ENCODE results near the gene ZSWIM1. TPM values are rescaled to one million over a fixed set of nuclear protein-coding genes. Genes with fewer than 3 reads are reported as not detected.
A peak's percentile ranks its signal among the peaks of the same experiment; 100 is the strongest.

The ZSWIM1 gene
- total and polyA plus RNA-seq, 4 donors = 2.9 to 8.2 (median 4.3) TPM

DNA sequence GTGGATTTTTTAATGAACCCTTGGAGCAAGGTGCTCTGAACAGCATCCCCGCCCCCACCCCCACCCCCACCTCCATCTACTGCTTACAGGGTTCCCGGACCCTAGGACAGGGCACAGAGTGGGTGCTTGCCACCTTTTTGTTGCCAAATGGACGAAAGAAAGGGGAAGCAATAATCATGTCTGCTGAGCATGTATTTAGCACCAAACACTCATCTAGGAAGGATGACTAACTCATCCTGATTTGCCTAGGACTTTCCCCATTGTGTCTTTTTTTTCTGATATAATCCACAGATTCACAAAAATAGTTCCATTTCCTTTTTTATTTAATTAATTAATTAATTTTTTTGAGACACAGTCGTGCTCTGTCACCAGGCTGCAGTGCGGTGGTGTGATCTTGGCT lies 32.1 kb downstream of the ZSWIM1 start:
- whole genome bisulfite sequencing, 2 donors = 41 to 54% methylated on average over 5 of the region's 5 CpGs
- no peaks in the 10 kb centered on the region for H3K9me3 ChIP-seq (ENCODE audit: control insufficient read depth, low read length)
- no peaks in the 10 kb centered on the region for H3K4me1 ChIP-seq (ENCODE audit: control insufficient read depth in 1 of 2, insufficient read depth in 2 of 2, low read length in 2 of 2)
- no peak for DNase-seq
- H3K27me3 ChIP-seq (ENCODE audit: control insufficient read depth in 1 of 2, insufficient read depth in 2 of 2, low read length in 1 of 2) = no peaks in the 10 kb centered on the region
- H3K4me3 ChIP-seq (ENCODE audit: low read length in 2 of 2) = no peak overlapping the region
- intact Hi-C loops (cut with DNase I) = no loop called here
- no peak overlapping the region for H3K27ac ChIP-seq (ENCODE audit: low read depth in 1 of 2, low read length in 2 of 2)
- H3K36me3 ChIP-seq (ENCODE audit: control insufficient read depth in 1 of 2, insufficient read depth in 2 of 2, low read length in 1 of 2) = no peaks in the 10 kb centered on the region
- no peak for ATAC-seq (ENCODE audit: low FRiP score)

DNA sequence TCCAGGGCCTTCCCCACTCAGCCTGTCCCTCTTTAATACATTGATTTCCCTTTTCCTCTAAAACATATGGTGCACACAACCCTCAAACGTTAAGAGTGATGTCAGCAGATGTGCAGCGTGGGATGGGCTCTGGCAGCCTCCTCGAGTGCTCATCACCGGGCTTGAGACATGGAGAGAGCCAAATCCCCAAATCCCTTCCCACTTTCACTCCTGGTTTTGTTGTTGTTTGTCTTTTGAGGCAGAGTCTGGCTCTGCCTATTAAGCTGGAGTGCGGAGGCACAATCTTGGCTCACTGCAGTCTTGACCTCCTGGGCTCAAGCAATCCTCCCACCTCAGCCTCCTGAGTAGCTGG lies 36.7 kb downstream of the ZSWIM1 start:
- H3K27ac ChIP-seq (ENCODE audit: low read depth in 1 of 2, low read length in 2 of 2) = no peak overlapping the region
- no peaks in the 10 kb centered on the region for H3K4me1 ChIP-seq (ENCODE audit: control insufficient read depth in 1 of 2, insufficient read depth in 2 of 2, low read length in 2 of 2)
- DNase-seq = no peak
- no peak overlapping the region for H3K4me3 ChIP-seq (ENCODE audit: low read length in 2 of 2)
- H3K9me3 ChIP-seq (ENCODE audit: control insufficient read depth, low read length) = no peaks in the 10 kb centered on the region
- H3K27me3 ChIP-seq (ENCODE audit: control insufficient read depth in 1 of 2, insufficient read depth in 2 of 2, low read length in 1 of 2) = no peaks in the 10 kb centered on the region
- no peaks in the 10 kb centered on the region for H3K36me3 ChIP-seq (ENCODE audit: control insufficient read depth in 1 of 2, insufficient read depth in 2 of 2, low read length in 1 of 2)
- no peak for ATAC-seq (ENCODE audit: low FRiP score)
- intact Hi-C loops (cut with DNase I) = no loop called here
- WGBS, 2 donors = 62 to 69% methylated on average over 5 of the region's 5 CpGs

DNA sequence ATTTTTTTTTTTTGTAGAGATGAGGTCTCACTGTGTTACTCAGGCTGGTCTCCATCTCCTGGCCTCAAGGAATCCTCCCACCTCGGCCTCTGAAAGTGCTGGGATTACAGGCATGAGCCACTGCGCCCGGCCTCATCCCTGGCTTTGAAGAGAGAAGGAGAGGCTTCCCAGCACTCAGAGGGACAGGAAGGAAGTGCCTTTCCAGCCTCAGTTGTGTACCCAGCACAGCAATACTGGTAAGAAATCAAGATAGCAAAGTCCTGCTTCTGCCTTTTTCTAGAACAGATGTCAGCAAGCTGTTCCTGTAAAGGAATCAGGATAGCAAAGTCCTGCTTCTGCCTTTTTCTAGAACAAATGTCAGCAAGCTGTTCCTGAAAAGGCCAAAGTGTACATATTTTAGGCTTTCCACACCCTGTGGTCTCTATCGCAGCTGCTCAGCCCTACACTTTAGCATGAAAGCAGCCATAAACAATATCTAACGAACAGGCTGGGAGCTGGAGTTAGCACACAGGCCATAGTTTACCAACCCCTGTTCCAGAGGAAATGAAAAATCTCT lies 37.2 kb downstream of the ZSWIM1 start:
- ATAC-seq (ENCODE audit: low FRiP score) (no peak), DNase-seq (no peak)
- H3K4me1 ChIP-seq (ENCODE audit: control insufficient read depth in 1 of 2, insufficient read depth in 2 of 2, low read length in 2 of 2) = no peaks in the 10 kb centered on the region
- no peaks in the 10 kb centered on the region for H3K36me3 ChIP-seq (ENCODE audit: control insufficient read depth in 1 of 2, insufficient read depth in 2 of 2, low read length in 1 of 2)
- no peak overlapping the region for H3K27ac ChIP-seq (ENCODE audit: low read depth in 1 of 2, low read length in 2 of 2)
- intact Hi-C loops (cut with DNase I) = no loop called here
- H3K9me3 ChIP-seq (ENCODE audit: control insufficient read depth, low read length) = no peaks in the 10 kb centered on the region
- H3K4me3 ChIP-seq (ENCODE audit: low read length in 2 of 2) = no peak overlapping the region
- WGBS, 2 donors = 78 to 80% methylated on average over 5 of the region's 5 CpGs
- no peaks in the 10 kb centered on the region for H3K27me3 ChIP-seq (ENCODE audit: control insufficient read depth in 1 of 2, insufficient read depth in 2 of 2, low read length in 1 of 2)

DNA sequence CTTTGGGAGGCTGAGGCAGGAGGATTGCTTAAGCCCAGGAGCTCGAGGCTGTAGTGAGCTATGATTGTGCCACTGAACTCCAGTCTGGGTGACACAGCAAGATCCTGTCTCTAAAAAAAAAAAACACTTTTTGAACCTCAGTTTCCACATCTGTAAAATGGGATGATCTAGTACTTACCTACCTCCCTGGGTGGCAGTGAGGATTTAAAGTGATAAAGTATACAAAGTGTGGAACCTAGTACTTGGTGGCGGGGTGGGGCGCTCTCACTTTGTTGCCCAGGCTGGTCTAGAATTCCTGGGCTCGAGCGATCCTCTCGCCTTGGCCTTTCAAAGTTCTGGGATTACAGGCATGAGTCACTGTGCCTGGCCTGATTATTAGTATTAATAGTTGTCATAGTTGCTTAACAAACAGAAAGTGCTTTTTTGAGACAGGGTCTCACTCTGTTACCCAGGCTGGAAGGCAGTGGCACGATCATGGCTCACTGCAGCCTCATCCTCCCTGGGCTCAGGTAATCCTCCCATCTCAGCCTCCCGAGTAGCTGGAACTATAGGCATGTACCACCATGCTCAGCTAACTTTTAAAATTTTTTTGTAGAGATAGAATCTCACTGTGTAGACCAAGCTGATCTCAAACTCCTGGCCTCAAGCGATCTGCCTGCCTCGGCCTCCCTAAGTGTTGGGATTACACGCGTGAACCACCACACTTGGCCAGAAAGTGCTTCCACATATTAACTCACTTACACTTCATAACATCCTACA lies 37.9 kb downstream of the ZSWIM1 start:
- no peaks in the 10 kb centered on the region for H3K4me1 ChIP-seq (ENCODE audit: control insufficient read depth in 1 of 2, insufficient read depth in 2 of 2, low read length in 2 of 2)
- DNase-seq (no peak), ATAC-seq (ENCODE audit: low FRiP score) (peak; percentile 16)
- WGBS, 2 donors = 88% methylated on average over 12 of the region's 12 CpGs
- H3K27me3 ChIP-seq (ENCODE audit: control insufficient read depth in 1 of 2, insufficient read depth in 2 of 2, low read length in 1 of 2) = no peaks in the 10 kb centered on the region
- H3K4me3 ChIP-seq (ENCODE audit: low read length in 2 of 2) = no peak overlapping the region
- H3K27ac ChIP-seq (ENCODE audit: low read depth in 1 of 2, low read length in 2 of 2) = no peak overlapping the region
- no peaks in the 10 kb centered on the region for H3K9me3 ChIP-seq (ENCODE audit: control insufficient read depth, low read length)
- intact Hi-C loops (cut with DNase I) = no loop called here
- no peaks in the 10 kb centered on the region for H3K36me3 ChIP-seq (ENCODE audit: control insufficient read depth in 1 of 2, insufficient read depth in 2 of 2, low read length in 1 of 2)

DNA sequence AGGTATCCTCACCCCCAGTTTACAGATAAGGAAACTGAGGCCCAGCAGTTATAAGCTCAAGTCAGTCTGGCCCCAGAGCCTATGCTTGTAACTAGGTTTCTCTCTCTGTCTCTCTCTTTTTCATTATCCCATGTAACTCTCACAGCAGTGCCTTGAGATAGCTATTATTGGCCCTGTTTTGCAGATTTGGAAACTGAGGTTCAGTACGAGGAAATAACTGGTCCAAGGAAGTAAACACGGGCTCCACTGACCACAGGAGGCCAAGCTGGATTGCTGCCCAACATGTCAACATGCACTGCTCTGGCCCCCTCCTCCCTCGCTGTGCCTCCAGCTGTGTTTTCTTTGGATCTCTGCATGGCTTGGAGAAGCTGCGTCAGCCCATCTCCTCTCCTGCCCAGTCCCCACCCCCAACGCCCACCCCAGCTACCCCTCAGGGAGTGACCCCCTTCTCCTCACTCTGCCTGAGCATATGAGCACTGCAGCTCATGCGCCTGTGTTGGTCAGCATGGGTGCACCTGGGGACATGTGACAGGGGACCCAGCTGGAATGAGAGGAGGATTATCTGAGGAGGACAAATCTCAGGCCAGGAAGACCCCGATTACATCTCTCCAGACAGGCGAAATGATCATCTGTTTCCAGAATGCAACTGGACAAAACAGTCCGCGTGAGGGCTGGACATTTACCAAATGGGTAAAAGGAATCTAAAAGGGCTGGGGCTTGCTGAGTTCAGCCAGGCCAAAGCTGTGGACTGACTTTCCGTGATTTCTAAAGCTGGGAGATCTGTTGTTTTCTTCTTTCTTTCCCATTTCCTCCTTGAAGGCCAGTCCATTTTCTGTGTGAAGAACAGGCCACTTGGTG lies 38.7 kb downstream of the ZSWIM1 start:
- Histone ChIP-seq H3K36me3 (ENCODE audit: control insufficient read depth in 1 of 2, insufficient read depth in 2 of 2, low read length in 1 of 2) (no peaks in the 10 kb centered on the region), H3K27ac (ENCODE audit: low read depth in 1 of 2, low read length in 2 of 2) (no peak overlapping the region), H3K27me3 (ENCODE audit: control insufficient read depth in 1 of 2, insufficient read depth in 2 of 2, low read length in 1 of 2) (no peaks in the 10 kb centered on the region), H3K4me3 (ENCODE audit: low read length in 2 of 2) (no peak overlapping the region), H3K9me3 (ENCODE audit: control insufficient read depth, low read length) (no peaks in the 10 kb centered on the region), H3K4me1 (ENCODE audit: control insufficient read depth in 1 of 2, insufficient read depth in 2 of 2, low read length in 2 of 2) (no peaks in the 10 kb centered on the region)
- peak; percentile 86 for ATAC-seq (ENCODE audit: low FRiP score)
- WGBS, 2 donors = 14 to 20% methylated on average over 11 of the region's 11 CpGs
- intact Hi-C loops (cut with DNase I) = no loop called here
- peak in 1 of 2 donors; percentile 84 for DNase-seq

DNA sequence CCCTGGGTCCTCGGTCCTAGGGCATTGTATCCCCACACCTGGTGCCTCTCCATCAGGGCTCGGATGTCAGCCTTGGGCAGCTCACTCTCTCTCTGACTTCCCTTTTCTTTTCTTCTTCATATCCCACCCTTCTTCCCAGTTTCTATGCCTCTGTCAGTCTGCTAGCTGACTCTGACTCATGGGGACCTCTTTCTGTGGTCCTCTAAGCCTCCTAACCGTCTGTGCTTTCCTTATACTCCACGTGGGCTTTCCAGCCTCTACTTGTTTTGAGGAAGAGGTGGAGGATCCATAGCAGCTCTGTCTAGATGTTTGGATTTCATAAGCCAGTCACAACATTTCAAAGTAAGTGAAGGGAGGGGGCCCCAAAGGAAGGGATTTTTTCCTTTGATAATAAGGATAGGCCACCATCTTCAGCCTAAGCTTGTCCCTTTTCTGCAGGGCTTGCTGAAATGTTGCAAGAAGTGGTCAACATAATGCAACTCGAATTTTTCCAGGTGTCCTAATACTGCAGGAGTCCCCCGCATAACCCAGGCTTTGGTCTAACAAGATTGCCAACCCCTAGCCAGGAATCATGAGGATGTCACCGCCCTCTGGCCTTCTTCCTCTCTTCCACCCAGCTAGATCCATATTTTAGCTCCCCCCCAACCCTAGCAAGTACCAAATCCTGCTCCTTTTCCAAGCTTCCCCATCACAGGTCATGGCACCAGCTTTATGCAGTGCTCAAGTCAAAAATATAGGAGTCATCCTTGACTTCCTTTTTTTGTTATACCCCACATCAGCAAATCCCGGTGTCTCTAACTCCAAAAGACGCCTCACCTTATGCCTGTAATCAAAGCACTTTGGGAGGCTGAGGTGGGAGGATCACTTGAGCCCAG lies 39.7 kb downstream of the ZSWIM1 start:
- ATAC-seq (ENCODE audit: low FRiP score) (no peak), DNase-seq (no peak)
- Histone ChIP-seq H3K4me3 (ENCODE audit: low read length in 2 of 2) (no peak overlapping the region), H3K27ac (ENCODE audit: low read depth in 1 of 2, low read length in 2 of 2) (no peak overlapping the region), H3K27me3 (ENCODE audit: control insufficient read depth in 1 of 2, insufficient read depth in 2 of 2, low read length in 1 of 2) (no peaks in the 10 kb centered on the region), H3K4me1 (ENCODE audit: control insufficient read depth in 1 of 2, insufficient read depth in 2 of 2, low read length in 2 of 2) (no peaks in the 10 kb centered on the region), H3K9me3 (ENCODE audit: control insufficient read depth, low read length) (no peaks in the 10 kb centered on the region), H3K36me3 (ENCODE audit: control insufficient read depth in 1 of 2, insufficient read depth in 2 of 2, low read length in 1 of 2) (no peaks in the 10 kb centered on the region)
- intact Hi-C loops (cut with DNase I) = no loop called here
- 74 to 76% methylated on average over 9 of the region's 9 CpGs for WGBS, 2 donors

DNA sequence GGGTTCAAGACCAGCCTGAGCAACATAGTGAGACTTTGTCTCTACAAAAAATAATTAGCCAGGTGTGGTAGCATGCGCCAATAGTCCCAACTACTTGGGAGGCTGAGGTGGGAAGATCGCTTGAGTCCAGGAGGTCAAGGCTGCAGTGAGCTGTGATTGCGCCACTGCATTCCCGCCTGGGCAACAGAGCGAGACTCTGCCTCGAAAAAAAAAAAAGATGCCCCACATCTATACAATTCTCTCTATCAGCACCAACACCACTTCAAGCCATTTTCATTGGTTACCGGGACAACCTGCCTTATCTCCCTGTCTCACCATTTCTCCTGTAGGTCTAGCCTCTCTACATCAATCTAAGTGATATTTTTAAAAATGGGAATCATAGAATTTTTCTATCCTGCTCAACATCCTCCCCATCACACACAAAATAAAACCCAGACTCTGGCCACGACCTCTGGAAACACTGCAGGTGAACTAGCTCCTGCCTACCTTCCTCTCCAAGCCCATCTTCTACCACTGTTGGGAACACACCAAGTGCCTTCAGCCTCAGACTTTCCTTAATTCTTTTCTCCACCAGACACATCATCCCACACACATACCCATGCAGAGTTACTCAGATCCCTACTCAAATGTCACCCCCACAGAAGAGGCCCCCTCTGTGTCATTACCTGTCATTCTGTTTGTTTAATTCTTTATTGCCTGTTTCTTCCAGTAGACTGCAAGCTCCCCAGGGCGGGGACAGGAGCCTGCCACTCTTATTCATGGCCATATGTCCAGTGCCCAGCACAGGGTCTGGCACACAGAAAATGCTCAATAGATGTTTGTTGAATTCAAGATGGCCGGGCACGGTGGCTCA lies 40.5 kb downstream of the ZSWIM1 start:
- no peak overlapping the region for H3K27ac ChIP-seq (ENCODE audit: low read depth in 1 of 2, low read length in 2 of 2)
- 86 to 87% methylated on average over 11 of the region's 11 CpGs for WGBS, 2 donors
- no peaks in the 10 kb centered on the region for H3K36me3 ChIP-seq (ENCODE audit: control insufficient read depth in 1 of 2, insufficient read depth in 2 of 2, low read length in 1 of 2)
- intact Hi-C loops (cut with DNase I) = no loop called here
- no peak for DNase-seq
- H3K4me3 ChIP-seq (ENCODE audit: low read length in 2 of 2) = no peak overlapping the region
- no peak for ATAC-seq (ENCODE audit: low FRiP score)
- no peaks in the 10 kb centered on the region for H3K27me3 ChIP-seq (ENCODE audit: control insufficient read depth in 1 of 2, insufficient read depth in 2 of 2, low read length in 1 of 2)
- H3K9me3 ChIP-seq (ENCODE audit: control insufficient read depth, low read length) = no peaks in the 10 kb centered on the region
- H3K4me1 ChIP-seq (ENCODE audit: control insufficient read depth in 1 of 2, insufficient read depth in 2 of 2, low read length in 2 of 2) = no peaks in the 10 kb centered on the region
